Activated CD8-positive, alpha-beta memory T cell treated with anti-CD3 and anti-CD28 coated beads for 36 hours (primary cell): ENCODE results near the gene GLB1L2. TPM values are rescaled to one million over a fixed set of nuclear protein-coding genes. Genes with fewer than 3 reads are reported as not detected.
"Not testable (repeated sequence)": the region's sequence is repeated elsewhere in the genome, so short reads cannot be mapped to it uniquely, and the experiment has no call there.

ENCODE experiments used
- CTCF ChIA-PET: fragments of 350-600 bp; sonication (Branson Sonifier 250); formaldehyde crosslinking; loops from one replicate; lab custom pipeline; 2021; ENCODE audit warnings: antibody characterized with exemption; lab: Charles Lee
- POLR2A ChIA-PET: fragments of 350-600 bp; sonication (Branson Sonifier 250); formaldehyde crosslinking; loops from one replicate; lab custom pipeline; 2021; ENCODE audit warnings: antibody characterized with exemption; lab: Charles Lee
- total RNA-seq, 2 experiments: library from RNA; stranded (reverse); gene quantifications; one replicate each; pipeline ENCODE4 v1.2.3, GENCODE V29; 2021

The GLB1L2 gene
- total RNA-seq: 1 to 10 TPM; 8.6 to 9.0 TPM

GRCh38 chr11:134331354-134332188, at the start of gene GLB1L2:
GLB1L2 (plus strand) TSS chr11:134331988; CDS start chr11:134332062, 74 bp downstream.
- POLR2A ChIA-PET: interaction anchor here (1.1 kb wide), 1 partner anchor 56 kb away, joined by 5 read pairs; the partner anchor contains the start of gene GLB1L3
- CTCF ChIA-PET: no interaction called here

- CTCF ChIA-PET: no interaction called here
- POLR2A ChIA-PET: no interaction called here
Observed at GRCh38 chr11:134282121-134283045, 49.4 kb upstream of the GLB1L2 start.

GRCh38 chr11:134283461-134284230, 48.1 kb upstream of the GLB1L2 start:
- ChIA-PET CTCF (no interaction called here), POLR2A (interaction anchor here (0.8 kb wide), 1 partner anchor 11 kb away, joined by 3 read pairs; no protein-coding TSS in a partner anchor)

GRCh38 chr11:134284349-134284748, 47.4 kb upstream of the GLB1L2 start:
- CTCF ChIA-PET, POLR2A ChIA-PET: not testable (repeated sequence)

GRCh38 chr11:134287561-134287960, 44.2 kb upstream of the GLB1L2 start:
- CTCF ChIA-PET: no interaction called here
- POLR2A ChIA-PET: no interaction called here

- ChIA-PET CTCF (no interaction called here), POLR2A (no interaction called here)
Observed at GRCh38 chr11:134288486-134288885, 43.3 kb upstream of the GLB1L2 start.

- ChIA-PET POLR2A (no interaction called here), CTCF (no interaction called here)
Observed at GRCh38 chr11:134289167-134289566, 42.6 kb upstream of the GLB1L2 start.

GRCh38 chr11:134289789-134290188, 42.0 kb upstream of the GLB1L2 start:
- ChIA-PET POLR2A (no interaction called here), CTCF (interaction anchor here (0.8 kb wide), 1 partner anchor 14 kb away, joined by 3 read pairs; the partner anchor contains the start of gene GLB1L3)

- POLR2A ChIA-PET: no interaction called here
Observed at GRCh38 chr11:134290646-134291045, 41.1 kb upstream of the GLB1L2 start.

GRCh38 chr11:134291196-134291595, 40.6 kb upstream of the GLB1L2 start:
- ChIA-PET POLR2A (no interaction called here), CTCF (no interaction called here)

More at GRCh38 chr11:134290646-134291045, 41.1 kb upstream of the GLB1L2 start:
- CTCF ChIA-PET: no interaction called here

- ChIA-PET POLR2A (no interaction called here), CTCF (no interaction called here)
Observed at GRCh38 chr11:134292661-134293060, 39.1 kb upstream of the GLB1L2 start.

GRCh38 chr11:134293119-134294113, 38.4 kb upstream of the GLB1L2 start:
- ChIA-PET CTCF (interaction anchor here (0.7 to 1.2 kb wide), 2 partner anchors 17 to 60 kb away, joined by 3 read pairs; partner anchors contain the start of gene GLB1L3), POLR2A (no interaction called here)

GRCh38 chr11:134294664-134295063, 37.1 kb upstream of the GLB1L2 start:
- ChIA-PET CTCF (interaction anchor here (0.7 kb wide), 1 partner anchor 19 kb away, joined by 3 read pairs; the partner anchor contains the start of gene GLB1L3), POLR2A (no interaction called here)

- ChIA-PET POLR2A (no interaction called here), CTCF (no interaction called here)
Observed at GRCh38 chr11:134312223-134312622, 19.6 kb upstream of the GLB1L2 start.

GRCh38 chr11:134312807-134313206, 19.0 kb upstream of the GLB1L2 start:
- ChIA-PET CTCF (no interaction called here), POLR2A (no interaction called here)

GRCh38 chr11:134313379-134313778, 18.4 kb upstream of the GLB1L2 start:
- POLR2A ChIA-PET: no interaction called here
- CTCF ChIA-PET: no interaction called here

GRCh38 chr11:134313821-134314607, 17.8 kb upstream of the GLB1L2 start:
- ChIA-PET POLR2A (no interaction called here), CTCF (no interaction called here)
